A673 (cell line): ENCODE measurements around the gene UBL7. TPM values are rescaled to one million over a fixed set of nuclear protein-coding genes. Genes with fewer than 3 reads are reported as not detected.
"Not testable (repeated sequence)": the region's sequence is repeated elsewhere in the genome, so short reads cannot be mapped to it uniquely, and the experiment has no call there.

Experiments
- BruUV-seq: library from RNA; stranded (reverse); fragments of 400-500 nt; replicated peaks from 2 replicates; lab custom pipeline; 2021; lab: Mats Ljungman, UMichigan
- CTCF ChIA-PET: fragments of 300-600 bp; sonication (Branson Sonifier 250); formaldehyde crosslinking; loops from one replicate; lab custom pipeline; 2022; ENCODE audit warnings: antibody characterized with exemption; lab: Charles Lee
- POLR2A ChIA-PET: fragments of 300-600 bp; sonication (Branson Sonifier 250); formaldehyde crosslinking; loops from one replicate; lab custom pipeline; 2022; ENCODE audit warnings: antibody characterized with exemption; ENCODE audit not compliant: low non-redundant PET; lab: Charles Lee
- DNase-seq: peaks from one replicate; pipeline ENCODE4 v3.0.0-alpha.2; 2015; ENCODE audit warnings: low spot score
- H3K27ac ChIP-seq: fragments of 200-600 bp; sonication (generic); 2 replicates; pipeline ENCODE4 v1.5.1; 2016; ENCODE audit warnings: mixed run types, low read depth, mild to moderate bottlenecking, mixed read lengths, antibody characterized with exemption, low read length; ENCODE audit not compliant: poor library complexity, severe bottlenecking
- H3K27me3 ChIP-seq: fragments of 200-600 bp; sonication (generic); replicated peaks from 2 replicates; pipeline ENCODE4 v1.6.1; 2017; ENCODE audit warnings: mixed run types, low read depth, mild to moderate bottlenecking, mixed read lengths, antibody characterized with exemption, low read length; ENCODE audit not compliant: insufficient read depth, poor library complexity
- H3K36me3 ChIP-seq: fragments of 200-600 bp; sonication (generic); 2 replicates; pipeline ENCODE4 v1.6.1; 2016; ENCODE audit warnings: mixed run types, mild to moderate bottlenecking, mixed read lengths, antibody characterized with exemption, low read length; ENCODE audit not compliant: insufficient read depth, poor library complexity, severe bottlenecking
- H3K4me1 ChIP-seq: fragments of 200-600 bp; sonication (generic); 2 replicates; pipeline ENCODE4 v1.6.1; 2017; ENCODE audit warnings: mixed run types, mild to moderate bottlenecking, mixed read lengths, antibody characterized with exemption, low read length; ENCODE audit not compliant: insufficient read depth, poor library complexity, severe bottlenecking
- H3K4me3 ChIP-seq: fragments of 200-600 bp; sonication (generic); 2 replicates; pipeline ENCODE4 v1.5.1; 2016; ENCODE audit warnings: low read depth, mixed run types, mild to moderate bottlenecking, mixed read lengths, low read length; ENCODE audit not compliant: poor library complexity, severe bottlenecking
- H3K9me3 ChIP-seq: fragments of 200-600 bp; sonication (generic); 2 replicates; pipeline ENCODE4 v1.6.1; 2016; ENCODE audit warnings: mixed run types, low read depth, mild to moderate bottlenecking, mixed read lengths, antibody characterized with exemption, low read length; ENCODE audit not compliant: poor library complexity, severe bottlenecking
- EZH2 ChIP-seq: fragments of 200-600 bp; sonication (generic); IDR thresholded peaks from 2 replicates; pipeline ENCODE4 v1.6.1; 2017; ENCODE audit warnings: borderline replicate concordance, low read depth, mild to moderate bottlenecking, mixed read lengths, antibody characterized with exemption, low read length; ENCODE audit not compliant: poor library complexity, severe bottlenecking
- intact Hi-C: fragments of 100-400 bp; cut with micrococcal nuclease; formaldehyde crosslinking; loops from one replicate; pipeline ENCODE4 v1.10.0; 2022; ENCODE audit not compliant: unreplicated experiment
- total RNA-seq: library from RNA; stranded (reverse); gene quantifications from 2 replicates; pipeline ENCODE4 v1.2.3, GENCODE V29; 2021
- TF ChIP-seq, protein P1 (sequence below): fragments of 300-800, 200-600 bp; sonication (generic); conservative IDR thresholded peaks from 2 replicates; pipeline ENCODE4 v1.5.1; 2017; ENCODE audit warnings: low read depth, mild to moderate bottlenecking, antibody characterized with exemption, low read length, moderate library complexity, mixed read lengths

Gene UBL7
- total RNA-seq, 1 experiment from 2014 or later: 72.5 TPM

DNA sequence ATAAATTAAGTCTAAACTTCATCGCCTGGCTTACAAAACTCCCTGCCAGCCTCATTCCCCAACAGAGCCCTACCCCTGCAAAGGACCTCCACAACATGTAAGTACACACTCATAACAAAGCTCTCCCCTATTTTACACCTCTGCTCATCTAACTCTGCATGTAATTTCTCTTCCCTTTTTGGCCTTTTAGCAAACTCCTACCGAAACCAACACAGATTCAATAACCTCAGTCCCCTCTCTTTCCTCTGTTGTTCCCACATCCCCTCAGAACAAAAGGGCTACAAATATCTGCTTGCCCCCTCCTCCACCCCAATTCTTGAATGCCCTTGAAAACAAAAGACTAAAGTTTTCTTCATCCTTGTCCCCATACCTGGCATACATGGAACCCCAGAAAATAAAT is 662 bp downstream of the UBL7 start:
- intact Hi-C loops: no loop called here
- no peaks in the 10 kb centered on the region for H3K9me3 ChIP-seq
- H3K4me3 ChIP-seq: peak overlapping the region; percentile 76
- peak overlapping the region; percentile 89 for H3K27ac ChIP-seq
- peaks cover 5% of the 10 kb centered on the region for H3K36me3 ChIP-seq
- BruUV-seq: no TSS peak
- ChIA-PET CTCF (no interaction called here), POLR2A (no interaction called here)
- TF ChIP-seq, protein P1, sequence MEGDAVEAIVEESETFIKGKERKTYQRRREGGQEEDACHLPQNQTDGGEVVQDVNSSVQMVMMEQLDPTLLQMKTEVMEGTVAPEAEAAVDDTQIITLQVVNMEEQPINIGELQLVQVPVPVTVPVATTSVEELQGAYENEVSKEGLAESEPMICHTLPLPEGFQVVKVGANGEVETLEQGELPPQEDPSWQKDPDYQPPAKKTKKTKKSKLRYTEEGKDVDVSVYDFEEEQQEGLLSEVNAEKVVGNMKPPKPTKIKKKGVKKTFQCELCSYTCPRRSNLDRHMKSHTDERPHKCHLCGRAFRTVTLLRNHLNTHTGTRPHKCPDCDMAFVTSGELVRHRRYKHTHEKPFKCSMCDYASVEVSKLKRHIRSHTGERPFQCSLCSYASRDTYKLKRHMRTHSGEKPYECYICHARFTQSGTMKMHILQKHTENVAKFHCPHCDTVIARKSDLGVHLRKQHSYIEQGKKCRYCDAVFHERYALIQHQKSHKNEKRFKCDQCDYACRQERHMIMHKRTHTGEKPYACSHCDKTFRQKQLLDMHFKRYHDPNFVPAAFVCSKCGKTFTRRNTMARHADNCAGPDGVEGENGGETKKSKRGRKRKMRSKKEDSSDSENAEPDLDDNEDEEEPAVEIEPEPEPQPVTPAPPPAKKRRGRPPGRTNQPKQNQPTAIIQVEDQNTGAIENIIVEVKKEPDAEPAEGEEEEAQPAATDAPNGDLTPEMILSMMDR: no peak
- no peak for TF ChIP-seq EZH2
- no peak for DNase-seq
- no peaks in the 10 kb centered on the region for H3K27me3 ChIP-seq
- no peaks in the 10 kb centered on the region for H3K4me1 ChIP-seq

DNA sequence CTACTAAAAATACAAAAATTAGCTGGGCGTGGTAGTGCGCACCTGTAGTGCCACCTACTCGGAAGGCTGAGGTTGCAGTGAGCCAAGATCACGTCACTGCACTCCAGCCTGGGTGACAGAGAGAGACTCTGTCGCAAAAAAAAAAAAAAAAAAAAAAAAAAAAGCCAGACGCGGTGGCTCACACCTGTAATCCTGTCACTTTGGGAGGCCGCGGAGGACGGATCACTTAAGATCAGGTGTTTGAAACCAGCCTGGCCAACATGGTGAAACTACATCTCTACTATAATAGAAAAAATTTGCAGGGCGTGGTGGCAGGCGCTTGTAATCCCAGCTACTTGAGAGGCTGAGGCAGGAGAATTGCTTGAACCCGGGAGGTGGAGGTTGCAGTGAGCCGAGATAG is 1.2 kb downstream of the UBL7 start:
- DNase-seq, H3K9me3 ChIP-seq, intact Hi-C loops, POLR2A ChIA-PET, CTCF ChIA-PET, BruUV-seq, H3K27me3 ChIP-seq, H3K27ac ChIP-seq, H3K36me3 ChIP-seq, H3K4me1 ChIP-seq: not testable (repeated sequence)
- H3K4me3 ChIP-seq: peak overlapping the region; percentile 76

DNA sequence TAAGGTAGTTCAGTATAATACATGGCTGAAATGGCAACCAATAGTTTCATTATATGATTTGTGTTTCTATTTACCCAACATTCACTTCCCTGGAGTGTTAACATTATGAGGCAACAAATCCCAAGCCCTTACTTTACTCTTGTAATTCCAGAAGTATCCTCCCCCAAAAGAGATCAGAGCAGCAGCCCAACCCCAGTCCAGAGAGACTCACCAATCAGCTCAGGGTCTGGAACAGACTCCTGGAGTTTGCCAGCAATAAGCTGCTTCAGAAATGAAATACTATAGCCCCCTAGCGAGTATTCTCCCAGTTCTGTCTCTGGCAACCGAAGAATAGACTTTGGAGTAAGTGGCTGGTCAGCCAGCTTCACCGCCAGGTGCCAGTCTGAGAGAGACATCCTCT is 2.5 kb downstream of the UBL7 start:
- no TSS peak for BruUV-seq
- CTCF ChIA-PET: no interaction called here
- POLR2A ChIA-PET: no interaction called here
- H3K27ac ChIP-seq: no peak overlapping the region
- no peak for TF ChIP-seq EZH2
- DNase-seq: peak; percentile 24
- intact Hi-C loops: no loop called here
- H3K9me3 ChIP-seq: no peaks in the 10 kb centered on the region
- no peak overlapping the region for H3K4me3 ChIP-seq
- no peaks in the 10 kb centered on the region for H3K27me3 ChIP-seq
- H3K4me1 ChIP-seq: no peaks in the 10 kb centered on the region
- peaks cover 5% of the 10 kb centered on the region for H3K36me3 ChIP-seq

DNA sequence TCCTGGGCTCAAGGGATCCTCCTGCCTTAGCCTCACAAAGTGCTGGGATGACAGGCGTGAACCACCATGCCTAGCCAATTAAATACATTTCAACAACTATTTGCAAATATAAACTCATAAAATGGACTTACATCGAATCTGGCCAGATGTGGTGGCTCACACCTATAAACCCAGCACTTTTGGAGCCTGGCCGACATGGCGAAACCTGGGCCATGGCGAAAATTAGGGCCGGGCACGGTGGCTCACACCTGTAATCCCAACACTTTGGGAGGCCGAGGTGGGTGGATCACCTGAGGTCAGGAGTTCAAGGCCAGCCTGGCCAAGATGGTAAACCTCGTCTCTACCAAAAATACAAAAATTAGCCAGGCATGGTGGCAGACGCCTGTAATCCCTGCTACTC is 3.9 kb downstream of the UBL7 start:
- CTCF ChIA-PET, H3K9me3 ChIP-seq, H3K27me3 ChIP-seq, H3K4me1 ChIP-seq, H3K4me3 ChIP-seq, H3K36me3 ChIP-seq, H3K27ac ChIP-seq, DNase-seq, intact Hi-C loops, POLR2A ChIA-PET, BruUV-seq: not testable (repeated sequence)
